ENCODE results near the gene PPP1R37.

DNA sequence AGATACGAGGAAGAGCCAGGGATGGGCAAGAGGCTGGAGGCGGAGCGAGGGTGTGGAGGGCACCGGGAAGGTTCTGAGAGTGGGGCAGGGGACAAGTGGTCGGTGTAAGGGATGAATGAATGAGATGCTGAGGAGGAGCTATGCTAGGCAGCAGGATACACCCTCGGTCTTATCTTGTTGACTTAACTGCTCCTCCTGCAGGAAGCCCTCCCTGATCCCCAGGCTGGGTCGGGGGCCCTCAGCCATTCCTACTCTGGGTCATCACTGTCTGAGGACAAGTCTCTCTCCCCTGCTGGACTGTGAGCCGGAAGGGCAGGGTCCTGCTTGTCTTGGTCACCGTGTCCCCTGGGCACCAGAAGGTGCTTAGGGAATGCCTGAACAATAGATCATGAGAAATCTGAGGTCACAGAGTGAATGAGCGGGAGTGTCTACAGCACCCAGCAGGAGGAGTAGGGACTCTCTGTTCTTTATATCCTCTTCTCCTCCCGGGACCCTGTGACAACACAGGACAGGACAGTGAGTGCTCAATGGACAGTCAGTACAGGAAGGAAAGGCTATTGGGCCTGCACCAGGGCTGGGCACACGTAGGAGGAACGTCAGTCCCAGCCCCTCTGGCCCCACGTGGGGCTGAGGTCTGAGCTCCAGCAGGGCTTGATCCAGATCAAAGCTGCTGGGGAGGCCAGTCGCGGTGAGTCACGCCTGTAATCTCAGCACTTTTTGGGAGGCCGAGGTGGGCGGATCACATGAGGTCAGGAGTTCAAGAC is 61.3 kb downstream of the PPP1R37 start:
- no peak for TF ChIP-seq POLR2A (IDR thresholded peaks at IDR 0.05; ENCODE audit: low read depth, low read length)
- TF ChIP-seq POLR2AphosphoS5 (IDR thresholded peaks at IDR 0.05; ENCODE audit: low read depth, low read length), result no peak
